Spleen (tissue), 7 donors: Measurements from ENCODE around the gene NUP107.

ENCODE experiments used
- CTCF ChIP-seq, 11 experiments: fragments of 200-600 bp in 7 of 11; fragments of 450-650 bp in 4 of 11; sonication (generic) in 4 of 11; IDR thresholded peaks in 8 of 11; conservative IDR thresholded peaks in 3 of 11; 1 replicate in 7 of 11; 2 replicates in 4 of 11; pipeline versions ENCODE4 v1.4.0 to v1.8.0; 2016 to 2021; ENCODE audit warnings: antibody characterized with exemption in 11 of 11, inconsistent platforms in 4 of 11, mild to moderate bottlenecking in 1 of 11
- POLR2A ChIP-seq, 3 donors: fragments of 450-650 bp; IDR thresholded peaks; one replicate each; pipeline ENCODE4 v1.5.1; 2017; ENCODE audit warnings: antibody characterized with exemption in 3 of 3, mild to moderate bottlenecking in 1 of 3
- POLR2AphosphoS5 ChIP-seq, 3 donors: sonication (generic); formaldehyde crosslinking; IDR thresholded peaks; one replicate each; pipeline ENCODE4 v1.5.1; 2017; ENCODE audit warnings: antibody characterized with exemption in 3 of 3
- donor health status: DM: no; HTN: no; CAD: no; lungs with moderate emphysema.
- donor health status: DM: no; HTN: no; CAD: no.
- donor health status: DM: no; HTN: no; CAD: no.

- TF ChIP-seq CTCF (IDR thresholded peaks at IDR 0.05 in 8 of 11, conservative IDR thresholded peaks at IDR 0.05 in 3 of 11) = no peak
- TF ChIP-seq POLR2A (IDR thresholded peaks at IDR 0.05) = no peak
- no peak for TF ChIP-seq POLR2AphosphoS5 (IDR thresholded peaks at IDR 0.05)
Observed at GRCh38 chr12:68785823-68786222, 99.0 kb downstream of the NUP107 start.
